T-cell (primary cell): ENCODE measurements around the gene SPATA13. TPM values are rescaled to one million over a fixed set of nuclear protein-coding genes. Genes with fewer than 3 reads are reported as not detected.
A peak's percentile ranks its signal among the peaks of the same experiment; 100 is the strongest.

Source experiments
- ATAC-seq, 4 experiments: fragments of 200-7000 bp in 3 of 4; fragments of 150-1000 bp in 1 of 4; cut with Tn5 transposase; replicated peaks in 1 of 4; 1 replicate in 3 of 4; 2 replicates in 1 of 4; pipeline ENCODE4 v1.10.0; 2021; ENCODE audit warnings: moderate library complexity in 3 of 4, mild to moderate bottlenecking in 2 of 4, moderate number of reproducible peaks in 1 of 4
- CTCF ChIA-PET, 2 donors: fragments of 300-600 bp; sonication (Branson Sonifier 250); formaldehyde crosslinking; loops; one replicate each; lab custom pipeline; 2022; ENCODE audit warnings: antibody characterized with exemption in 2 of 2; lab: Charles Lee
- POLR2A ChIA-PET, 2 donors: fragments of 300-600 bp; sonication (Branson Sonifier 250); formaldehyde crosslinking; loops; one replicate each; lab custom pipeline; 2022; ENCODE audit warnings: antibody characterized with exemption in 2 of 2; lab: Charles Lee
- DNase-seq, 35 experiments: peaks; one replicate each; pipeline versions ENCODE4 v3.0.0 to v3.0.0-alpha.2; 2013 to 2023
- H3K27ac ChIP-seq: one replicate; pipeline ENCODE4 v1.5.1; 2013; ENCODE audit warnings: low read length
- H3K27me3 ChIP-seq, 2 experiments: replicated peaks in 1 of 2; 1 replicate in 1 of 2; 2 replicates in 1 of 2; pipeline versions ENCODE4 v1.6.1 to v1.7.0; 2013; ENCODE audit warnings: low read length in 1 of 2, mixed read lengths in 1 of 2; ENCODE audit not compliant: control insufficient read depth in 2 of 2, insufficient read depth in 2 of 2; ENCODE audit errors: extremely low read depth in 1 of 2
- H3K36me3 ChIP-seq, 2 donors: 1 replicate in 1 of 2; 2 replicates in 1 of 2; pipeline versions ENCODE4 v1.6.1 to v1.7.0; 2013; ENCODE audit warnings: low read length in 1 of 2; ENCODE audit not compliant: control insufficient read depth in 2 of 2, insufficient read depth in 1 of 2; ENCODE audit errors: extremely low read depth in 1 of 2
- H3K4me1 ChIP-seq, 2 experiments: 1 replicate in 1 of 2; 2 replicates in 1 of 2; pipeline versions ENCODE4 v1.6.1 to v1.7.0; 2013; ENCODE audit warnings: low read length in 2 of 2, mixed read lengths in 1 of 2; ENCODE audit not compliant: insufficient read depth in 2 of 2, control insufficient read depth in 1 of 2; ENCODE audit errors: extremely low read depth in 1 of 2
- H3K4me3 ChIP-seq, 2 donors: 1 replicate in 1 of 2; 2 replicates in 1 of 2; pipeline versions ENCODE4 v1.5.1 to v1.7.0; 2013; ENCODE audit warnings: mild to moderate bottlenecking in 2 of 2, low read length in 1 of 2, moderate library complexity in 1 of 2; ENCODE audit not compliant: control insufficient read depth in 1 of 2; ENCODE audit errors: extremely low read depth in 1 of 2
- H3K9me3 ChIP-seq: 2 replicates; pipeline ENCODE4 v1.7.0; 2013
- H3K27ac Mint-ChIP-seq, 2 donors: one replicate each; pipeline ENCODE4 v1.8.0; 2020 to 2021; ENCODE audit warnings: mild to moderate bottlenecking in 2 of 2, mixed read lengths in 2 of 2
- H3K27me3 Mint-ChIP-seq, 2 donors: one replicate each; pipeline ENCODE4 v1.8.0; 2021 to 2022; ENCODE audit warnings: mixed read lengths in 2 of 2
- H3K36me3 Mint-ChIP-seq: one replicate; pipeline ENCODE4 v1.8.0; 2021; ENCODE audit warnings: mixed read lengths
- H3K4me1 Mint-ChIP-seq, 3 donors: one replicate each; pipeline ENCODE4 v1.8.0; 2020 to 2022; ENCODE audit warnings: mixed read lengths in 3 of 3, mild to moderate bottlenecking in 1 of 3
- H3K4me3 Mint-ChIP-seq, 3 donors: one replicate each; pipeline ENCODE4 v1.8.0; 2020 to 2022; ENCODE audit warnings: mild to moderate bottlenecking in 3 of 3, mixed read lengths in 3 of 3, moderate library complexity in 3 of 3
- H3K9me3 Mint-ChIP-seq, 3 donors: one replicate each; pipeline ENCODE4 v1.8.0; 2020 to 2022; ENCODE audit warnings: mixed read lengths in 3 of 3
- WGBS: methylation state at CpG from one replicate; pipeline ENCODE4 v1.1.5; 2013; ENCODE audit warnings: missing lambda C conversion rate; ENCODE audit not compliant: insufficient coverage; 5-methylcytosine and 5-hydroxymethylcytosine counted together
- total RNA-seq, 35 experiments: library from RNA in 6 of 35; stranded (reverse) in 6 of 35; fragments of 120-200 nt in 1 of 35; gene quantifications; one replicate each; pipeline versions ENCODE4 v1.2.1 to v1.2.4 and lab custom pipeline; 2013 to 2026

Gene SPATA13
- total RNA-seq, 5 donors from 2014 or later (not counting 1 experiment from before 2014, with no cell fraction given) = 90.3 to 109 (median 104) TPM

- Mint-ChIP-seq H3K27me3 (no peaks in the 10 kb centered on the region), H3K4me3 (no peak overlapping the region), H3K27ac (peak overlapping the region in 1 of 2 donors; percentile 68), H3K36me3 (no peaks in the 10 kb centered on the region), H3K4me1 (peaks cover 29 to 40% (median 37%) of the 10 kb centered on the region in 3 donors), H3K9me3 (no peaks in the 10 kb centered on the region)
- H3K4me1 ChIP-seq = peaks cover 13 to 20% of the 10 kb centered on the region in 2 experiments
- POLR2A ChIA-PET = no interaction called here
- no peaks in the 10 kb centered on the region for H3K36me3 ChIP-seq
- no peak overlapping the region for H3K27ac ChIP-seq
- WGBS = 100% methylated on average over 2 of the region's 5 CpGs
- no peak for ATAC-seq
- H3K4me3 ChIP-seq = no peak overlapping the region
- H3K27me3 ChIP-seq = no peaks in the 10 kb centered on the region
- CTCF ChIA-PET = no interaction called here
- no peaks in the 10 kb centered on the region for H3K9me3 ChIP-seq
- DNase-seq = no peak
Measured at GRCh38 chr13:24247016-24247415, 86.5 kb downstream of the SPATA13 start.

GRCh38 chr13:24249624-24250023 is 89.1 kb downstream of the SPATA13 start:
- H3K4me3 ChIP-seq = no peak overlapping the region

DNA sequence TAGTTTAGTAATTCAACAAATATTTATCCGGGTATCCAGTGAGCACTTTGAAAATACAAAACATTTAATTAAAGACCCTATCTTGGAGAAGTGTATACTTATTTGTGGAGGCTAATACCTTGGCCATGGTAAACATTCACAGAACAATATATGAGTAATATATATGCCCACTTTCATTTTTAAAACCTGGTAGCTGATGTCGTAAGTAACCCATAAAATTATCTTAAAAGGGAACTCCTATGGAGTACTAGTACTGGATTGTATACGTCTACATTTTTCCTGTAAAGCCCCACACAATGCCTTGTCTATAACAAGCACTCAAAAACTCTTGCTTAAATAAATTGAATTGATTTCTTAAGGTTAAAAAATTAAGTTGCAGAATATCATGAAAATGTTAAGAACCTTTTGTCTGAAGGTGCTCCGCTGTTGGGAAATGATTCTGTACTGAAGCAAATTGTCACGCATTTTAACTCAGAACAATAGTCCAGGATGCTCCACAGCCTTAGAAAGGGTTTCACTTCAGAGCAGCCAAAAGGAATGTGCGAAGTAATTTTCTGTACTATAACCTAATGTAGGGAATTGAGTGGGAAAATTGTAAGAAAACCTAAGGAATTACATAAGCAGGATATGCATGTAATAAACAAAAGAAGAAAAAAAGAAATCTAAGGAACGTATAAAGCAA is 90.0 kb downstream of the SPATA13 start:
- Mint-ChIP-seq H3K36me3 (peaks cover 21% of the 10 kb centered on the region), H3K27ac (peak overlapping the region; percentile 98 to 99), H3K9me3 (no peaks in the 10 kb centered on the region), H3K4me1 (peaks cover 57 to 75% (median 71%) of the 10 kb centered on the region in 3 donors), H3K4me3 (peak overlapping the region; percentile 85 to 97 (median 96)), H3K27me3 (no peaks in the 10 kb centered on the region)
- no peak for ATAC-seq
- peak overlapping the region in 1 of 2 donors; percentile 92 for H3K4me3 ChIP-seq
- ChIA-PET POLR2A (interaction anchor here (1.4 to 2.3 kb wide), 6 partner anchors 11 to 24 kb away, joined by 3 to 16 read pairs (median 10); no protein-coding TSS in a partner anchor), CTCF (interaction anchor here (1.0 to 1.7 kb wide), 8 partner anchors 12 to 47 kb away, joined by 3 to 10 read pairs (median 6); no protein-coding TSS in a partner anchor)
- DNase-seq = no peak
- H3K36me3 ChIP-seq = peaks cover 0 to 7% of the 10 kb centered on the region in 2 donors
- WGBS = no CpG with 5 or more reads among the region's 7 CpGs
- H3K9me3 ChIP-seq = no peaks in the 10 kb centered on the region
- H3K27ac ChIP-seq = peak overlapping the region; percentile 96
- peaks cover 40 to 52% of the 10 kb centered on the region in 2 experiments for H3K4me1 ChIP-seq
- H3K27me3 ChIP-seq = no peaks in the 10 kb centered on the region

More at GRCh38 chr13:24249624-24250023, 89.1 kb downstream of the SPATA13 start:
- WGBS = 94% methylated on average over 8 of the region's 9 CpGs
- H3K27ac Mint-ChIP-seq = peak overlapping the region; percentile 98 to 99
- peak overlapping the region; percentile 17 to 85 (median 29) for H3K4me3 Mint-ChIP-seq
- no peaks in the 10 kb centered on the region for H3K9me3 Mint-ChIP-seq
- H3K36me3 Mint-ChIP-seq = peaks cover 12% of the 10 kb centered on the region
- peaks cover 31 to 43% of the 10 kb centered on the region in 2 experiments for H3K4me1 ChIP-seq
- H3K27me3 ChIP-seq = no peaks in the 10 kb centered on the region
- H3K36me3 ChIP-seq = no peaks in the 10 kb centered on the region
- H3K27me3 Mint-ChIP-seq = no peaks in the 10 kb centered on the region
- ChIA-PET POLR2A (interaction anchor here in 1 of 2 donors (0.6 to 0.9 kb wide), 2 partner anchors 8 to 26 kb away, joined by 3 to 5 read pairs; no protein-coding TSS in a partner anchor), CTCF (interaction anchor here (0.9 to 1.4 kb wide), 2 partner anchors 21 kb away, joined by 3 to 6 read pairs; no protein-coding TSS in a partner anchor)
- H3K9me3 ChIP-seq = no peaks in the 10 kb centered on the region
- peaks cover 48 to 66% (median 62%) of the 10 kb centered on the region in 3 donors for H3K4me1 Mint-ChIP-seq
- ATAC-seq = no peak
- DNase-seq = no peak
- H3K27ac ChIP-seq = peak overlapping the region; percentile 96

DNA sequence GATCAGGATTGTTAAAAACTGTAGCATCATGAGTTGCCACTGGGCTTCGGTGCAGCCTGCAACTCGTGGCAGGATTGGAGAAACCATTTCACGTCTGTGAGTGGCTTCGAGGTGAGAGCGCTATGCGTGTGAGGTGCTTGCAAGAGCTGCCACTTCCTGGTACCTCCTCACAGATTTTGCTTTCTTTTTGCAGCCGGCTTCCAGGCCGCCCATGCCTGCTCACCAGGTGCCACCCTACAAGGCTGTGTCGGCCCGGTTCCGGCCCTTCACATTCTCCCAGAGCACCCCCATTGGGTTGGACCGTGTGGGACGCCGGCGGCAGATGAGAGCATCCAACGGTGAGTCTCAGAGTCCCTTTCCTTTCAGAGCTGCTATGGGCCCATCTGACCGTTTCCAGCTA is 91.0 kb downstream of the SPATA13 start:
- WGBS = 4% methylated on average over 13 of the region's 17 CpGs
- DNase-seq (peak; percentile 62 to 95 (median 87)), ATAC-seq (peak; percentile 85 to 89 (median 88))
- peaks cover 28% of the 10 kb centered on the region for H3K36me3 Mint-ChIP-seq
- no peaks in the 10 kb centered on the region for H3K27me3 Mint-ChIP-seq
- ChIA-PET POLR2A (interaction anchor here (0.5 to 2.3 kb wide), 8 partner anchors 10 to 376 kb away, joined by 3 to 16 read pairs (median 6); no protein-coding TSS in a partner anchor), CTCF (interaction anchor here (0.6 to 1.7 kb wide), 9 partner anchors 11 to 48 kb away, joined by 3 to 10 read pairs (median 4); no protein-coding TSS in a partner anchor)
- H3K4me3 ChIP-seq = peak overlapping the region; percentile 75 to 92
- H3K4me1 Mint-ChIP-seq = peaks cover 65 to 85% (median 79%) of the 10 kb centered on the region in 3 donors
- H3K27ac ChIP-seq = peak overlapping the region; percentile 96
- no peaks in the 10 kb centered on the region for H3K9me3 Mint-ChIP-seq
- peaks cover under 1 to 10% of the 10 kb centered on the region in 2 donors for H3K36me3 ChIP-seq
- peaks cover 43 to 56% of the 10 kb centered on the region in 2 experiments for H3K4me1 ChIP-seq
- H3K4me3 Mint-ChIP-seq = peak overlapping the region; percentile 85 to 97 (median 96)
- H3K27me3 ChIP-seq = no peaks in the 10 kb centered on the region
- H3K27ac Mint-ChIP-seq = peak overlapping the region; percentile 98 to 99
- H3K9me3 ChIP-seq = no peaks in the 10 kb centered on the region

DNA sequence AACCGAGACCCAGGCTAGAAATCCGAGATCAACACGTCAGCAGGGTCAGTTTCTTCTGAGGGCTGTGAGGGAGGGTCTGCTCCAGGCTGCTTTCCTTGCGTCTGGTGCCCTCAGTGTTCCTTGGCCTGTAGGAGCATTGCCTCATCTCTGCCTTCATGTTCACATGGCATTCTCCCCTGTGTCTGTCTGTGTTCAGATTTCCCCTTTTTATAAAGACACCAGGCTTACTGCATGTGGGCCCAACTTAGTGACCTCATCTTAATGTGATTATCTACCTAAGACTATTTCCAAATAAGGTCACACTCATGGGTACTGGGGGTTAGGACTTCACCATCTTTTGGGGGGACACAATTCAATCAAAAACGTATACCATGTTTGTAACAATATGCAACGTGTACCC is 91.6 kb downstream of the SPATA13 start:
- peak overlapping the region; percentile 98 to 99 for H3K27ac Mint-ChIP-seq
- Histone ChIP-seq H3K4me1 (peaks cover 48 to 58% of the 10 kb centered on the region in 2 experiments), H3K27me3 (no peaks in the 10 kb centered on the region), H3K4me3 (peak overlapping the region; percentile 75 to 92), H3K27ac (peak overlapping the region; percentile 96), H3K9me3 (no peaks in the 10 kb centered on the region), H3K36me3 (peaks cover 2 to 14% of the 10 kb centered on the region in 2 donors)
- no peaks in the 10 kb centered on the region for H3K27me3 Mint-ChIP-seq
- ChIA-PET POLR2A (interaction anchor here (0.6 to 2.3 kb wide), 7 partner anchors 9 to 22 kb away, joined by 3 to 16 read pairs (median 8); no protein-coding TSS in a partner anchor), CTCF (interaction anchor here in 1 of 2 donors (1.2 to 1.7 kb wide), 5 partner anchors 13 to 49 kb away, joined by 3 to 10 read pairs (median 9); no protein-coding TSS in a partner anchor)
- no peaks in the 10 kb centered on the region for H3K9me3 Mint-ChIP-seq
- peaks cover 34% of the 10 kb centered on the region for H3K36me3 Mint-ChIP-seq
- ATAC-seq (no peak), DNase-seq (peak in 2 of 35 experiments; percentile 23 to 63)
- peak overlapping the region; percentile 85 to 97 (median 96) for H3K4me3 Mint-ChIP-seq
- WGBS = 0% methylated on average over 2 of the region's 6 CpGs
- peaks cover 70 to 86% (median 82%) of the 10 kb centered on the region in 3 donors for H3K4me1 Mint-ChIP-seq
